Large intestine (tissue), 3 donors: ENCODE measurements around the gene TBC1D5. TPM values are rescaled to one million over a fixed set of nuclear protein-coding genes. Genes with fewer than 3 reads are reported as not detected.
A peak's percentile ranks its signal among the peaks of the same experiment; 100 is the strongest.
"Not testable (repeated sequence)": the region's sequence is repeated elsewhere in the genome, so short reads cannot be mapped to it uniquely, and the experiment has no call there.

ENCODE experiments used
- DNase-seq, 2 donors: peaks; one replicate each; pipeline versions ENCODE4 v3.0.0 to v3.0.0-alpha.2; 2013
- H3K27ac ChIP-seq: one replicate; pipeline ENCODE4 v1.5.1; 2013; ENCODE audit warnings: low read length
- H3K27me3 ChIP-seq: 2 replicates; pipeline ENCODE4 v1.6.1; 2013; ENCODE audit warnings: low read length; ENCODE audit not compliant: control insufficient read depth, insufficient read depth
- H3K36me3 ChIP-seq: 2 replicates; pipeline ENCODE4 v1.6.1; 2013; ENCODE audit warnings: low read length; ENCODE audit not compliant: control insufficient read depth, insufficient read depth
- H3K4me1 ChIP-seq: one replicate; pipeline ENCODE4 v1.6.1; 2013; ENCODE audit warnings: low read length; ENCODE audit not compliant: control insufficient read depth, insufficient read depth
- H3K4me3 ChIP-seq: one replicate; pipeline ENCODE4 v1.5.1; 2013; ENCODE audit warnings: low read length
- H3K9me3 ChIP-seq: one replicate; pipeline ENCODE4 v1.6.1; 2013; ENCODE audit warnings: mild to moderate bottlenecking, low read depth, low read length, moderate library complexity; ENCODE audit not compliant: control insufficient read depth
- WGBS: methylation state at CpG from one replicate; pipeline ENCODE4 v1.1.5; 2013; ENCODE audit warnings: low lambda C conversion rate; ENCODE audit not compliant: insufficient coverage; 5-methylcytosine and 5-hydroxymethylcytosine counted together
- polyA plus RNA-seq: library from polyadenylated mRNA; unstranded; fragments of 120-200 nt; gene quantifications from one replicate; pipeline ENCODE4 v1.2.1, GENCODE V29; 2013

Gene TBC1D5
- polyA plus RNA-seq, 1 donor, result 35.7 TPM

DNA sequence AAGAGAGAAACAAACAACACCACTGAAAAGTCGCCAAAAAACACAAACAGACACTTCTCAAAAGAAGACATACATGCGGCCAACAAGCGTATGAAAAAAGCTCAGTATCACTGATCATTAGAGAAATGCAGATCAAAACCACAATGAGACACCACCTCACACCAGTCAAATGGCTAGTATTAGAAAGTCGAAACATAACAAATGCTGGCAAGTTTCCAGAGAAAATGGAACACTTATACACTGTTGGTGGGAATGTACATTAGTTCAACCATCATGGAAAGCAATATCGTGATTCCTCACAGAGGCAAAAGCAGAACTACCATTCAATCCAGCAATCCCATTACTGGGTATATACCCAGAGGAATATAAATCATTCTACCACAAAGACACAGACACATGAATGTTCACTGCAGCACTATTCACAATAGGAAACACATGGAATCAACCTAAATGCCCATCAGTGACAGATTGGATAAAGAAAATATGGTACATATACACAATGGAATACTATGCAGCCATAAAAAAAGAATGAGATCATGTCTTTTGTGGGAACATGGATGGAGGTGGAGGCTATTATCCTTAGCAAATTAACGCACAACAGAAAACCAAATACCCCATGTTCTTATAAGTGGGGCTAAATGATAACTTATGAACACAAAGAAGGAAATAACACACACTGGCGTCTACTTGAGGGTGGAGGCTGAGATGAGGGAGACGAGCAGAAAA, 93.6 kb downstream of the TBC1D5 start:
- H3K27ac ChIP-seq, H3K9me3 ChIP-seq, DNase-seq, H3K4me3 ChIP-seq, H3K27me3 ChIP-seq, H3K36me3 ChIP-seq, H3K4me1 ChIP-seq: not testable (repeated sequence)
- WGBS, result 100% methylated on average over 5 of the region's 8 CpGs

GRCh38 chr3:17645074-17645698, 97.2 kb downstream of the TBC1D5 start:
- no CpG with 5 or more reads among the region's 4 CpGs for WGBS
- no peak overlapping the region for H3K27ac ChIP-seq
- peak; percentile 35 to 60 for DNase-seq
- no peaks in the 10 kb centered on the region for H3K9me3 ChIP-seq
- no peak overlapping the region for H3K4me3 ChIP-seq
- H3K27me3 ChIP-seq, result no peaks in the 10 kb centered on the region
- no peaks in the 10 kb centered on the region for H3K36me3 ChIP-seq
- H3K4me1 ChIP-seq, result no peaks in the 10 kb centered on the region

DNA sequence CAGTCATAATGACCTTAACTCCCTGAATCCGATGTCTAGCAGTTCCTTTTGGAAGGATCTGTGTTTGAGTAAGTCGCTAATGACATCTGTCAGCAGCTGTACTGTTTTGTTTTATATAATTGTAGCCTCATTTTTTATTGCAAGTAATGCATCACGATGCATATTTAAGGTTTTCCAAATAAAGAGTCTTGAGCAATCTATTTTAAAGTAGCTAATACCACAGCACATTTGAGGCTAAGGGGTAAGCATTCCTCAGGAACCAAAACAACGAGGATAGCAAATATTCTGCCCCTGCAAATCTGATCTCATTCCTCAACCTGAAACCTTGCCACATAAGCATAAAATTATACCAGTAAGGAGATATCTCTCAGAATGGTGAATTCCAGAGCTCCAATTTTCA, 98.7 kb downstream of the TBC1D5 start:
- no peak overlapping the region for H3K27ac ChIP-seq
- no CpG with 5 or more reads among the region's 4 CpGs for WGBS
- no peaks in the 10 kb centered on the region for H3K27me3 ChIP-seq
- no peak overlapping the region for H3K4me3 ChIP-seq
- H3K9me3 ChIP-seq, result no peaks in the 10 kb centered on the region
- H3K4me1 ChIP-seq, result no peaks in the 10 kb centered on the region
- no peak for DNase-seq
- H3K36me3 ChIP-seq, result no peaks in the 10 kb centered on the region

GRCh38 chr3:17642474-17642873, 100.0 kb downstream of the TBC1D5 start:
- no peak overlapping the region for H3K4me3 ChIP-seq

GRCh38 chr3:17640466-17640865, 102.0 kb downstream of the TBC1D5 start:
- no peaks in the 10 kb centered on the region for H3K4me1 ChIP-seq
- H3K9me3 ChIP-seq, result no peaks in the 10 kb centered on the region
- H3K4me3 ChIP-seq, result no peak overlapping the region
- H3K27me3 ChIP-seq, result no peaks in the 10 kb centered on the region
- H3K27ac ChIP-seq, result no peak overlapping the region
- no peak for DNase-seq
- H3K36me3 ChIP-seq, result no peaks in the 10 kb centered on the region

More at GRCh38 chr3:17642474-17642873, 100.0 kb downstream of the TBC1D5 start:
- H3K36me3 ChIP-seq, result no peaks in the 10 kb centered on the region
- H3K4me1 ChIP-seq, result no peaks in the 10 kb centered on the region
- H3K27me3 ChIP-seq, result no peaks in the 10 kb centered on the region
- no peaks in the 10 kb centered on the region for H3K9me3 ChIP-seq
- no peak overlapping the region for H3K27ac ChIP-seq
- DNase-seq, result no peak
- WGBS, result 100% methylated on average over 1 of the region's 3 CpGs

- WGBS, result 83% methylated on average over 1 of the region's 2 CpGs
- Histone ChIP-seq H3K36me3 (no peaks in the 10 kb centered on the region), H3K9me3 (no peaks in the 10 kb centered on the region), H3K4me3 (no peak overlapping the region), H3K4me1 (no peaks in the 10 kb centered on the region), H3K27ac (no peak overlapping the region), H3K27me3 (no peaks in the 10 kb centered on the region)
- DNase-seq, result peak; percentile 1 to 14
Measured at GRCh38 chr3:17639765-17640164, 102.7 kb downstream of the TBC1D5 start.

DNA sequence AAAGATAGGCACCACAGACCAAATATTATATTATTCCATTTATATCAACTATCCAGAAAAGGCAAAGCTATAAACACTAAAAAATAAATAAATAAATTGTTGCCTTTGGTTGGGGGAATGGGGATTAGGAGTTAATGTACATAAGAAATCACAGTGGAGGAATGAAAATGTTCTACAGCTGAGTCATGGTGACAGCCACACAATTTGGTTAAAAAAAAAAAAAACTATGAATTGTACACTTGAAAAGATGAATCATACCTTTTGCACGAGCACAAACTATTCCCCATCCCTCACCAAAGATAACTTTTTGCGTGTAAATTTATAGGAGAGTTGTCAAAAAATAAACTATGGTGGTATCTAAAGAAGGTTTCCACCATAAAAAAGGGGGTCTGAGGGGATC, 103.2 kb downstream of the TBC1D5 start:
- no peaks in the 10 kb centered on the region for H3K27me3 ChIP-seq
- H3K36me3 ChIP-seq, result no peaks in the 10 kb centered on the region
- no peak for DNase-seq
- H3K9me3 ChIP-seq, result no peaks in the 10 kb centered on the region
- H3K27ac ChIP-seq, result no peak overlapping the region
- WGBS, result no CpG with 5 or more reads among the region's 2 CpGs
- no peak overlapping the region for H3K4me3 ChIP-seq
- H3K4me1 ChIP-seq, result no peaks in the 10 kb centered on the region

- no peak for DNase-seq
- no peak overlapping the region for H3K27ac ChIP-seq
Measured at GRCh38 chr3:17638356-17638755, 104.1 kb downstream of the TBC1D5 start.

GRCh38 chr3:17635675-17636074, 106.8 kb downstream of the TBC1D5 start:
- not testable (repeated sequence) for DNase-seq, H3K36me3 ChIP-seq
- no CpG with 5 or more reads among the region's 2 CpGs for WGBS

More at GRCh38 chr3:17638356-17638755, 104.1 kb downstream of the TBC1D5 start:
- Histone ChIP-seq H3K9me3 (no peaks in the 10 kb centered on the region), H3K4me1 (no peaks in the 10 kb centered on the region), H3K4me3 (no peak overlapping the region), H3K27me3 (no peaks in the 10 kb centered on the region), H3K36me3 (no peaks in the 10 kb centered on the region)

DNA sequence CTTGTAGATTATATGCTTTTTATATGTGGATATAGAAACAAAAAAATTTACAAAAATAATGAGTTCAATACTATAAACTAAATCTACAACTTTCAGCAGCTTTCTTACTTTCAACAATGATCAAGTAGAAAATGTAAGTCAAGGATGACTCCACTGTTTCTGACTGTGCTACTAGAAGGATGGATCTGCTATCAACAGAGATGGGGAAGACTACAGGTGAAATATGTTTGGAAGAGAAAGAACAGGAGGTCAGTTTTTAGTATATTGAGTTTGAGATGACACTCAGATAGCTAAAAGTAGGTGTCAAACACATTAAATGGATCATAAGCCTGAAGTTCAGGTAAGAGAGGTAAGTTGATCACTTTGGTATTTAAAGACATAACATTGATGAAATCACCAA, 107.5 kb downstream of the TBC1D5 start:
- no peaks in the 10 kb centered on the region for H3K27me3 ChIP-seq
- DNase-seq, result no peak

More at GRCh38 chr3:17635675-17636074, 106.8 kb downstream of the TBC1D5 start:
- not testable (repeated sequence) for H3K9me3 ChIP-seq, H3K4me1 ChIP-seq, H3K27ac ChIP-seq, H3K27me3 ChIP-seq, H3K4me3 ChIP-seq

DNA sequence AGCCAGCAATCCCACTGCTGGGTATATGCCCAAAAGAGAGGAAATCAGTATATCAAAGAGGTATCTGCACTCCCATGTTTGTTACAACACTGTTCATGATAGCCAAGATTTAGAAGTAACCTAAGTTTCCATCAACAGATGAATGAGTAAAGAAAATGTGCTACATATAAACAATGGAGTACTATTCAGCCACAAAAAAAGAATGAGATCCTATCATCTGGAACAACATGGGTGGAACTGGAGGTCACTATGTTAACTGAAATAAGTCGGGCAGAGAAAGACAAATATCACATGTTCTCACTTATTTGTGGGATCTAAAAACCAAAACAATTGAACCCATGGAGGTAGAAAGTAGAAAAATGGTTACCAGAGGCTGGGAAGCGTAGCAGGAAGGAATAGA, 108.2 kb downstream of the TBC1D5 start:
- 100% methylated on average over 2 of the region's 2 CpGs for WGBS
- no peaks in the 10 kb centered on the region for H3K9me3 ChIP-seq
- H3K27me3 ChIP-seq, result no peaks in the 10 kb centered on the region
- no peaks in the 10 kb centered on the region for H3K4me1 ChIP-seq
- H3K36me3 ChIP-seq, result no peaks in the 10 kb centered on the region
- no peak overlapping the region for H3K4me3 ChIP-seq
- no peak for DNase-seq
- no peak overlapping the region for H3K27ac ChIP-seq

More for the DNA sequence above, 107.5 kb downstream of the TBC1D5 start:
- Histone ChIP-seq H3K27ac (no peak overlapping the region), H3K4me3 (no peak overlapping the region), H3K36me3 (no peaks in the 10 kb centered on the region), H3K4me1 (no peaks in the 10 kb centered on the region), H3K9me3 (no peaks in the 10 kb centered on the region)
